Activated T-helper 1 cell treated with Interleukin-2 at 50 U/mL for 16 hours (primary cell): Measurements from ENCODE around the gene FOXA2.
"Not testable (repeated sequence)": the region's sequence is repeated elsewhere in the genome, so short reads cannot be mapped to it uniquely, and the experiment has no call there.

Experiments
- DNase-seq: peaks from one replicate; pipeline ENCODE4 v3.0.0-alpha.2; 2020; ENCODE audit warnings: low read depth

Gene FOXA2

DNA sequence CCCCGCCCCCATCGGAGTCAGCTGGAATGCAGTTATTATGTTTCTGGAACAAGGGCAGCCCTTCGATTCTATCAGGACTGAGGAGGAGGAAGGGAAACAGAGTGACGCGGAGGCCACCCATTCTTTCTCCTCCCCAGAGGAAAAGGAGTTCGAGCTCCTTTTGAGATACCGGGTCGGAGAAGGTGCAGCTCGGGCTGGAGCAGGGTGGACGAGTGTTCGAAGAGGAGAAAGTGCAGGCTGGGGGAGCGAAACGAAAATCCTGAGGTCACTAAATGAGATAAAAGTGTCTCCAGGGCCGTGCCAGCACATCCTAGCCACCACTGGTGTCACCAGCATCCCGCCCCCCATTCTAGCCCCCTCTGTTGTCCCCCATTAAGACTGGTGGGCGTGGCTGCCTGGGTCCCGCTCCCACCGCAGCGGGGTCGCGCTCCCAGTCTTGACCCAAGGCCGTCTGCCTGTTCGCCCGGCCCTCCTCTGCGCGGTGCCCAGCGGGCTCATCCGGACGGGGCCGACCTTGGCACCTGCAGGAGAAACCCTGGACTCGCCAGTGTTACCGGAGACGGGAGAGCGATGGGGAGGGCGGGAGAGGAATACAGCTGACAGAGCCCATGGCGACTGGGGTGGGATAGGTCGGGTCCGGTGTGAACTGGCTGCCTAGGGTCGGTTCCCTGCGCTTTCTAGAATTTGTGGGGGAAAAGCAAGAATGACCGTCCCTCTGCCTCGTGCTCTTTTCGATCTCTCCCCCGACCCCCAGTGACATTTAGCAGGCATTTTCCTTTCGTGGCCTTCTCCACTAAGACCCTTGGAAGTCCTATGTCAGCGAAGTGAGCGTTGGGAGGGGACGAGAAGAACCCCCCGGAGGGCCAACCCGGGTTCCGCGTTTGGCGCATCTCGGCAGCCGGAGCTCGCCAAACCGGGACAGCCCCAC, 16.2 kb downstream of the FOXA2 start:
- no peak for DNase-seq

GRCh38 chr20:22566876-22567658, 17.3 kb downstream of the FOXA2 start:
- DNase-seq: no peak

DNA sequence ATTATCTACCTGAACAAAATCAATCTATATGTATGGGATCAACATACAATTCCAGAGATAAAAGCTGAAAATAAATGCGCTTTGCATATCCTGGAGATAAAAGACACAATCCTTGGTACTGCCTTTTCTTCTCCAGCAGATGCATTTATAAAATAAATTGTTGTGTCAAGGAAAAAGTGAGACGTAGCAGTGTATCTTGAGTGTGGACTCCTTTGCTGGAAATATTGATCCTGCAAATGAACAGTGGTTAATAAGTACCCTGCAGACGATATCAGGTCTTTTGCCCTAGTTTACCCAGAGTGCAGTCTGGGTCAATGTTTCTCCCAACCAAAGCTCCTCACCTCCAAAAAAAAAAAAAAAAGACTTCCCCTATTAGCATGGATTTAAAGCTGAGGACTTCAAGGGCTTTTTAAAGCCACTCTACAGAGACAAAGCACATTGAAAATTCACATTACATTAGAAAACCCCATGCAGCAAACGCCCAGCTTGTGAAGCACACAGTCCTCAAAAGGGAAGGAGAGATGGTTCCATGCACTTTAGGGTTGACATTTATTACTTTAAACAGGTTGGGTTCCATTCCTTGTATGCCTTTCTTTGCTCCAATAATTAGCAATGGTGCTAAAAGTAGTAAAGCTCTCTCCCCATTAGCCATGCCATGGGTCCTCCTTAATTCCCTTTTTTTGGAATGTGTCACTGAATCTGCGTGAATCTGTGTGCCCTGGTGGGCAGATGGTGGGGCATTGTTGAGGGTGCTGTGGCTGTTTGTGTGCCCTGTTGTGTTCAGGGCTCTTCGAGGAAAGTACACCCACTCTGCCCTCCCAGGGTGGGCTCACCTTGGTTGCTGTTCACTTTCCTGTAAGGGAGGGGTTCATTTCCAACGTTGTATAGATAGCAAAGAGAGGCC, 21.1 kb downstream of the FOXA2 start:
- DNase-seq: no peak

- no peak for DNase-seq
These were observed 21.8 kb downstream of the FOXA2 start for GRCh38 chr20:22562620-22563019.

DNA sequence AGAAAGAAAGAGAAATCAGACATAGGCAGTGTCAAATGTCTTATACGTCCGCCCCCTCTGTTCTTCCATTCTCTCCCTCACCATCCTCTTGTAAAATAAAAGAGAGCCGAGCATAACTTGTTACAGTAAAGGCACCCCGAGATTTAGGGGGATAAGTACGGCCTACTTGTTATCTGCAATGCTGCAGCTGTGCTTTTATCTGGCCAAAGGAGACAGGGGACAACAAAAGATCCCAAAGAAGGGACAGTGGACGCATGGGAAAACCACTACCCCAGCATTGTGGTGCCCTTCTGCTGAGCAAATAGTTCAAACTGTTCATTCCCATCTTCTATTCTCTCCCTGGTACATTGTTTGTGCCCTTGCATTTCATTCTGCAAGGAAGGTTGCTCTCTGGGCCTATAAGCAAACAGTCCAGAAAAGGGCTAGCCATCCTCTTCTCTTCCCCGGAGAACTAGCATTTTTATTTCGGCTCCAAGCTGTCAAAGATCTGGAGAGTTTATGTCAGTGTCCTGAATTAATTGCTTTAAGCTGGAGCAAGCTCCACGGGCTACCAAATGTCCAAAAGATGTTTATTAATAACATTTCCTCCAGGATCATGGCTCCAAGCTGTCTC, 22.3 kb downstream of the FOXA2 start:
- no peak for DNase-seq

- DNase-seq: no peak
These were observed 23.6 kb downstream of the FOXA2 start for GRCh38 chr20:22560817-22561216.

GRCh38 chr20:22559711-22560318, 24.6 kb downstream of the FOXA2 start:
- no peak for DNase-seq

GRCh38 chr20:22557403-22558276, 26.7 kb downstream of the FOXA2 start:
- no peak for DNase-seq

DNA sequence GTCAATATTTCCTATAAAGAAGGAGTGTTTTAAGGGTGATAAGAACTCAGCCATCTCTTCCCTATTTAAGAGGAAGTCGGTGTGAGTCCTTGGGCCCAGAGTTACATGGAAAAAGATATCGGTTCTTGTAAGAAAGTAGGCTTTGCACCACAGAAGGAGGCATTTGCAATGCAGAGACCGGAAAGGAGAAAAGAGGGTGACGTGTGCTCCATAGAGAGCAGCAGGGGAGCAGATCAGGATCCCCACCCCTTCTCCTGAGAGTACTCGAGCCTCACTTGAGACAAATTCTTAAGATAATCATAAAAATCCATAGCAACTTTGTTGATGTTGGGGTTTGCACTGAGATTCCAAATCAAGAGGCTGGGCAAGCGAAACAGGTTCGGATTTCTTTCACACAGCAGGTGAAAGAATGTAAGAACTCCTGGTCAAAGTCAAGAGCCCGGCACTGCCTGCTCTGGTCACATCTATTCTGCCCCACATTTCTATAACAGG, 27.8 kb downstream of the FOXA2 start:
- no peak for DNase-seq

- no peak for DNase-seq
These were observed 28.4 kb downstream of the FOXA2 start for GRCh38 chr20:22555791-22556564.

- DNase-seq: no peak
These were observed 30.0 kb downstream of the FOXA2 start for GRCh38 chr20:22554391-22554790.

GRCh38 chr20:22550514-22550913, 33.9 kb downstream of the FOXA2 start:
- not testable (repeated sequence) for DNase-seq

DNA sequence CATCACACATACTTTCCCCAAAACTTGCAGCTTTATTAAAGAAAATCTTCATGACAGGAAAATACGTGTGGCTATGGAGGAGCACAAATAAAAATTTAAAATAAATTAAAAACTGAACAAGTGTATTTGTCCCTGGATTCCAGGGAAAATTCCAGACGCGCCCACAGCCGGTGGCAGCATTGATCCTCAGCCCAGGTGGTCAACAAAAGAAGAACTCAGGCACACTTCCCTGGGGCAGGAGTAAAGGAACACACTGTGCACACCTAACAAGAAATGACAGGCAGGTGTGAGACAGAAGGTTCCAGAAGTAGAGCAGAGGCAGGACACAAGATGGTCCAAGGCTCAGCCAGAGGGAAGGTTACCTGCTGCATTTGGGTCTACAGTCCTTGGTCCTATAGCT, 36.3 kb downstream of the FOXA2 start:
- DNase-seq: no peak

DNA sequence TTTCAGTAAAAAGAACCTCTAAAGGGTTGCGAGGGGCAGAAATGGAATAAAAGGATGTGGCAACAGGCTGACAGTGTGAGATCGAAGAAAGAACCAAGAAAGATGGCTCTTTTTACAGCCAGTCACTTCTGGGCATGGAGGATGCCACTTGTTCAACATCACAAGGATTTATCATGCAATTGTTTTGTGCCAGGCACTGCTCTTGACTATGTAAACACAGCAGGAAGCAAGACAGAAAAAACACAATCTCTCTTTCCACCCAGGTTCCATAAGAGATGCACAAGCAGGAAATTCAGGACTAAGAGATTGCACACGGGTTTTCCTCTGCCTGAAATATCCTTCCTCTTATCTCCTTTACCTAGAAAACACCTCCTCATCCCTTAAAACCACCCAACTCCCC, 38.0 kb downstream of the FOXA2 start:
- DNase-seq: no peak

GRCh38 chr20:22545045-22545444, 39.3 kb downstream of the FOXA2 start:
- DNase-seq: no peak

- DNase-seq: no peak
These were observed 39.9 kb downstream of the FOXA2 start for GRCh38 chr20:22544462-22544861.

DNA sequence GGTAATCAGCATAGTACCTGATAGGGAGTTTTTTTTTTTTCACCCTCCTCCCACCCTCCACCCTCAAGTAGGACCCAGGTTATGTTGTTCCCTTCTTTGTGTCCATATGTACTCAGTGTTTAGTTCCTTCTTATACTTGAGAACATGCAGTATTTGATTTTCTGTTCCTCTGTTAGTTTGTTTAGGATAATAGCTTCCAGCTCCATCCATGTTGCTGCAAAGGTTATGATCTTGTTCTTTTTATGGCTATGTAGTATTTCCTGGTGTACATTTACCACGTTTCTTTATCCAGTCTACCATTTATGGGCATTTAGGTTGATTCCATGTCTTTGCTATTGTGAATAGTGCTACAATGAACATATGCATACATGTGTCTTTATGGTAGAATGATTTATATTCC, 41.9 kb downstream of the FOXA2 start:
- no peak for DNase-seq

- DNase-seq: no peak
These were observed 43.5 kb downstream of the FOXA2 start for GRCh38 chr20:22540832-22541231.
